ENCODE data around the gene THRB.
A peak's percentile ranks its signal among the peaks of the same experiment; 100 is the strongest.

Gene THRB

DNA sequence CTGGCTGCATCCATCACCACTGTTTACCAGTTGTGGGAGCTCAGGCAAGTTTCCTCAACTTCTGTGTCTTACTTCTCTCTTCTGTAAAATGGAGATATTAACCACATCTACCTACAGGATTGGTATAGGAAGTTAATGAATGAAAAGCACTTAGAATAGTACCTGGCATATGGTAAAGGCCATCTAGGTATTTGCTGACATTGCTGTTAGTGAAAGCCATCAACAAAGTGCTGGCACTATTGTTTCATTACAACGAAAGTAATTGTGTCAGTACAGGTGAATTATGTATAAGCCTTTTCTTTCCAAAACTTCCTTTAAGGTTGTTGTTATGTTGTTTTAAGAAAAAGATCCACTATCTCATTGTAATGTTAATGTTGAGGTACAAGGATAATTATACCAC, 352.5 kb downstream of the THRB start:
- DNase-seq (ENCODE audit: low spot score) = no peak

DNA sequence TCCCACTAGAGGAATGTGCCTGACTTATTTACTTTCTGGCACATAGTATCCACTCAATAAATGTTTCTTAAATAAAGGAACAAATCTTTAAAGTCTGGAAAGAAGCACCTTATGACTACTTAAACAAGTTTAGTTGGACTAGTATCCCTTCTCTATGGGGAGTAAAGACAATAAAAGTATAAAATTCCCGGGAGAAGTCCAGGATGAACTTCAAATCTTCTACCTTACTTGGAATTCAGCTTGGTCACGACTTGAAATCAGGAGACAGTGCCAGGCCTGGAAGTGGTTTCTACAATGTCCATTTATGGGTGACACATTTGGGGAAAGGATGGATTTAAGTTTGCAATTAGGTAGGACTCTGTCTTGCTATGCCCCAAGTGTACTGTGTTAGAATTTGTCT, 353.1 kb downstream of the THRB start:
- DNase-seq (ENCODE audit: low spot score) = no peak

DNA sequence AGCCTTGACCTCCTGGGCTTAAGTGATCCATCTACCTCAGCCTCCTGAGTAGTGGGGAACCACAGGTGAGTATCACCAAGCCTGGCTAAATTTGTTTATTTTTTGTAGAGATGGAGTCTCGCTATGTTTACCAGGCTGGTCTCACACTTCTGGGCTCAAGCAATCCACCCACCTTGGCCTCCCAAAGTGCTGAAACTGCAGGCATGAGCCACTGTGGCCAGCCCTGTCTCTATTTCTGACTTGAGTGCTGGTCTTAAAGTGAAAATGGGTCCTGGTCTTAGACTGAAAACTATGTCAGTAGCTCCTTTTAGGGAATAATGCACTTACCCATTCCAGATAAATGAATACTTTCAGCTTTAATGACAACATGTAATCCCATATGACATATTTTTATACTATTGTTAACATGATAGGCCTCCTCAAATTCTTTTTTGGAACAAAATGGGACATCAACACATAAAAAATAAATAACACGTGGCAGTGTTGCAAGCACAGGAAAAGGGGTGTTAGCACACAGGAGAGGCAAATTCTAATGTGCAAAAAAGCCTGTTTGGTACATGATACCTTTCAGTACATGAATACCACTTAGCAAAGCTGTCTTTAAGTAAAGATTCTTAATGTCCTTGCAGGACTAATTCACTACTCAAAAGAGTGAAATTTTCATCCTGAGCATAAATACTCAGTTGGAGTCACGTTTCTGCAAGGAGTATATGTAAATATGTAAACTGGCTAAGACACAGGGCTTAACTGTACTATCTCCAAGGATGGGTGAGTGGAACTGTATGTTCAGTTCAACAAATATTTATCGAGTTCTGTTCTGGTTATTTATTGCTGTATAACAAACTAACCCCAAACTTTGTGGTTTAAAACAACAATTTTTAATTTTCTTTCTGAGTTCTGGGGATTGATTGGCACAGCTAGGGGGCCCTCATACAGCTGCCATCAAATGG, 354.9 kb downstream of the THRB start:
- DNase-seq (ENCODE audit: low spot score) = no peak

DNA sequence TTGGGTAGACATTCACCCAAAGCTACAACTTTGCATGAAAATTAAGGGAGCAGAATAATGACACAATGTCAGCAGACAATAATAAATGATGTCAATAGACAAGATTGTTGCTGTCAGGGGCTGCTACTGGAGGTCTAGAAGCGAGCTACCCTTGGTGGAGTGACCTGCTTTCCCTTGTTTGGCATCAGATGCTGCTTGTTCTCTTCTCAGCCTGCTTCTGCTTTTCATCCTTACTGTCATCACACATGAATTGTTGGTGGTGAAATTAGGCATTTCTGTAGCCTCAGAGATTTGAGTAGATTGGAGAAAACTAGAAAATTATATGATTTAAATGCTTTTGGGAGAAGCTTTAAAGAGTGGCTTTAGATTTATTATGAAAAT, 355.8 kb downstream of the THRB start:
- DNase-seq (ENCODE audit: low spot score) = no peak

DNA sequence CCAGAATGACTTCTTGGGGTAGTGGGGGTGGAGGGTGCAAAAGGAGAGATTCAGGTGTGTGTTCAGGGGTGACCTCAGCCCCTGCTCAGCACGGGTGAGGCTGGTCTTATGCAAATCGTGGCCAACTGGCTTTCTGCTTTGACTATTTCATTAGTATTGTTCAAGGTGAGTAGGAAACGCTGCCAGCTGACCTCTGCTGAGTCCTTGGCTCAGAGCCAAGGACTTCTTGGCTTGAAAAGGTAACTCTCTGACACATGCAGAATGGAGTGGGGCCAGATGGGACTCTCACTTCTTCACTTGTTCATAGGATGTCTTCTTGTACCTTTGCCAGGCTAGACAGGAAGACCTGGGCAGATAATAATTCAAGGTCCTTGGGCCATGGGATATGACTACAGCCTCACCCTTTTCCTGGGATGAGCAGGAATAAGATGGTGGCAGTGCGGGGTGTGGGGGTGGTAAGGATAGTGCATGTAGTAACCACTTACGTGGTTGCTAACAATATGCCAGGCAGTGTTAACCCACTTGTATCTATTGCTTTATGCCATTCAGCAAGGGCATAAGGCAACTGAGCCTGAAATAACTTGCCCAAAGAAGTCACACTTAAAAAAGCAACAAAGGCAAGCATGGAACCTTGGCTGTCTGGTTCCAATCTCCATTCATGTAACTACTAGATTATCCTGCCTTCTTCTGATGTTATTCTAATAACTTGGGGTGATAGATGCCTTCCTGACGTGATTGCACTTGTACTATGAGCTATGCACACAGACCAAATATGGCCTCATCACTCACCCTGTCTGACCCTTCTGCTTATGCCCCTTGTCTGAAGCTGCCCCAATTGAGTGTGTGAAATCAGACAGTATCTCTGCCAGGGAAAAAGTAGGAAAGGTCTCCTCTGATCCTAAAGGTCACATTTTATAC, 356.4 kb downstream of the THRB start:
- no peak for DNase-seq (ENCODE audit: low spot score)

DNA sequence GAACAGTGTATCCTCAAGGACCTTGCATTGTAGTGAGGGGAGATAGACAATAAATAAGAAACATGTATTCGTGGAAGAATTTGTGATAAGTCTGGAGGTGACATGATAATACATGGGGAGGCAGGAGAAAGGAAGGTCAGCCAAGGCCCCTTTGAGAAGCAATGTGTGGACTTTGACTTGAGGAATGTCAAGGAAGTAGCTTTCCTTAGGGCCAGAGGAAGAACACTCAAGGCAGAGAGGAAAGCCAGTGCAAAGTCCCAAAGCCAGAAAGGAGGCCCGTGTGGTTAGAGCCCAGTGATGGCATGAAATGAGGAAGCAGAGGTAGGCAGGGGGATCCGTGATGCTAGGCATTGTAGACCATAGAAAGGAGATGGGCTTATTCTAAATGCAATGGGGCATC, 357.3 kb downstream of the THRB start:
- no peak for DNase-seq (ENCODE audit: low spot score)

DNA sequence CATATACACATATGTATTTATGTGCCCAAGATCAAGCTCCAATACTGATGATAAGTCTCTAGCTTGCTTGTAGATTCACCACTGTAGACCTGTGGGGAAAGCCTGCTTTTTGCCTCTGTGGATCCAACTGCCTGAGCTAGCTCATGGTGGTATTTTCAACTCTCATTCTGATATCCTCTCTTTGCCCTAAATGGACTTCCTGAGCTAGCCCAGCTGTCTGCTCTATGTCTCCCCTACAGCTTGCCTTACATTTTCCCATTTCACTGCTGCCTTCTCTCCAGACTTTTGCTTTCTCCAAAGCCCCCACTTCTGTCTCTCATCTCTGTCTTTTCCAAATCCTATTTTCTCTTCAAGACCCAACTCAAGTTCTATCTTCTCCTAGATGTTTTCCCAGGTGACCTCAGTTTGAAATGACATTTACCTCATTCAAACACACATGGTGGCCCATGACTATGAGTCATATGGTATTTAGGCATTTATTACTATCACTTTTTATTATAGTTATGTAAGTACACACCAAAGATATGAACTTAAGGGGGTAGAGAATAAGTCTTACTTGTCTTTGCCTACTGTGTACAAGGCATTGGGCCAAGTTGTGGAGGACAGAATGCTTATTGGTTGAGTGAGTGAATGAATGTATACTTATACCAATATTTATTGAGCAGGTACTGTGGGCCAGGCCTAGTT, 357.9 kb downstream of the THRB start:
- DNase-seq (ENCODE audit: low spot score) = no peak

DNA sequence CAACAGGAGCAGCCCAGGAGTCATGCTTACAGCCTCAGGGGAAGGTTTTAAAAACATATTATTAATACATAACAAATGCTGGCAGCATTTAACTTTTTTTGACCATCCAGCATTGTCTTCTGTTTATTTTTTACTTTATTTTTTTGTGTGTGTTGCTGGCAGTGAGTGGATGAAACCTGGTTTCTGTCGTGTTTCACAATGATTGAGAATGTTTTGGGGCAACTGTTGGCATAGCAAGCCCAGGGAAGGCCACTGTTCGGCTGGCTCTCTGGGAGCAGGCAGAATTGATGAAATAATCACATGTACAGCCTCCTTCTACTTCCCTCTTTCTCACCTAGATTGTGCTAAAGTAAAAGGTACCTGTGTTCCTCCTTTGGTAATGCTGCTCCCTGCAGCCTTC, 359.4 kb downstream of the THRB start:
- peak; percentile 46 for DNase-seq (ENCODE audit: low spot score)

DNA sequence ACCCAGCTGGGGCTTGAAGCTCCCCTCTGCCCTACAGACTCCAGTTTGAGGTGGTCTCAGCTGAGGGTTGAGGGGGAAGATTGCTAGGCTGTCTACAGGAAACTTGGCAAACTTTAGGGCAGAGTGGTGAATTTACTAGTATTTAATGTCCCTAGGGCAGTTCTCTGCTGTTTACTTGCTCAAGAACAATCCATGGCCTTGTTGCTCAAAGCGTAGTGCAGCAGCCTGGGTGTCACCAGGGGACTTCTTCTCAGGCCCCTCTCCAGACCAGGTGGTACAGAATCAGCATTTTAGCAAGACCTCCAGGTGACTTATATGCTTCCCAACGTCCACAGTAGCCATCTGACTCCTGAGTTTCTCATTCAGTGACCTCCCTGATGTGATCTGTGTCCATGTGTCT, 360.7 kb downstream of the THRB start:
- DNase-seq (ENCODE audit: low spot score) = no peak

DNA sequence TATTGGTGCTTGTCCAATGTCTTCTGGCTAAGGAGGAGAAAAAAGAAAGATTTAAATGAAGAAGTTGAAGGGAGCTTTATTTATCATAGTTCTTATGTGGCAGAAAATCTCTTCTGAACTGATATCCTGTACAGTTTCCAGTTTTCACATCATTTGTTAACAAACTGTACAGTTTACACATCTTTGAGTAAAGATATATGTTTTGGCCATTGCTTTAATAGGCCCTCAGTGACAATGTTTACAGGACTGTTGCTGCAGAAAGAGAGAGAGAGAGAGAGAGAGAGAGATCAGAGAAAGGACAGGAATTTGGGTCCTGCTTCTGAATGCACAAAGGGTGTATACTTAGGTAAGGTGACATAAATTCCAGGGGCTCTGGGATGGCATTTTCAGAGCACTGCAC, 361.2 kb downstream of the THRB start:
- DNase-seq (ENCODE audit: low spot score) = no peak

DNA sequence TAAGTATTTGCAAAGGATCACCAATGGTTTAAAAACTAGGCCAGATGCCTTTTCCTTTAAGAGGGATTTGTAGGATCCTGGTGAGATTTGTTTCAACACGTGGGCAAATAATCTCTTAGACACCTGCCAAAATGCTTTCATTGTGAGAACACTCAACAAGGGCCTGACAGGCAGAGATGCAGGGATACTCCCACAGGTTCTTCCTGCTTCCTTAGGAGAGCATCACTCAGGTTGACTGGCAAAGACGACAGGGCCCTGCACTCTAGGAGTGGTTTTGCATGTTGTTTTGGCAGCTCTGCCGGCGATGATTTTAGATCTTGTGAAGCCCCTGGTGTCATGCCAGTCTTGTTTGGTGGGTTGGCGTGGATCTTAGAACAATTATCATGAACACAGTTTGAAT, 365.1 kb downstream of the THRB start:
- no peak for DNase-seq (ENCODE audit: low spot score)

DNA sequence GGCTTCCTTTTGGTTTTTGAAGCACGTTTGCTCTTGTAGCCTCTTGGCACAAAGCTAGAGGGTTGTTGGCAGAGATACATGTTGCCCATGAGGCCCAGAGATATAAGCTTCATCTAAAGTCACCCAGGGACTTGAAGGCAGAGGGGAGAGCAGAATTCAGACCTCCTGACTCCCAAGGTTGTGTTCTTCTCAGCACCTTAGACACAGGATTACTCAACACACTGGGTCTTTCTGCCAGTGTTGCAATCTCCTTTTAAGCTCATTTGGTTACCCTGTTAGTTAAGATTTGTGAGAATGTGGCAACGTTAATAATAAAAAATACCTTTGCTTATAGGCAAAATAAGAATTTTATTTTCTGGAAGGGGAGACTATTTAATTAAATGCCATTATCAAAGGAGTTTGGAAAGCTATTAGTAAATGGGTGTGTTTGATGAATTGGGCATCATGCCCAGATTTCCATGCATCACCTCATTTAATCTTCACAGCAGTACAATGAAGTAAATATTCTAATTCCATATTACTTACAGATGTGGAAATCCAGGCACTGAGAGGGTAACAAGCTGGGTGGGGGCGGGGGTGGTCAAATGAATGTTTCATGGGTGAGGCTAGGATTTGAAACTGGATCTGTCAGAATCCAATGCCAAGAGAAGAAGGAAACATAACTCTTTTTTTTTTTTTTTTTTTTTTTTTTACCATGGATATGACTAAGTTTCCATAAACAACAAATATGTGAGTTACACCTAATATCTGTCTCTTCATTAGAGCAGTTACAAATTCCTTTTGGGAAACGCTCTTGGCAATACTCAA, 366.2 kb downstream of the THRB start:
- peak; percentile 68 for DNase-seq (ENCODE audit: low spot score)

DNA sequence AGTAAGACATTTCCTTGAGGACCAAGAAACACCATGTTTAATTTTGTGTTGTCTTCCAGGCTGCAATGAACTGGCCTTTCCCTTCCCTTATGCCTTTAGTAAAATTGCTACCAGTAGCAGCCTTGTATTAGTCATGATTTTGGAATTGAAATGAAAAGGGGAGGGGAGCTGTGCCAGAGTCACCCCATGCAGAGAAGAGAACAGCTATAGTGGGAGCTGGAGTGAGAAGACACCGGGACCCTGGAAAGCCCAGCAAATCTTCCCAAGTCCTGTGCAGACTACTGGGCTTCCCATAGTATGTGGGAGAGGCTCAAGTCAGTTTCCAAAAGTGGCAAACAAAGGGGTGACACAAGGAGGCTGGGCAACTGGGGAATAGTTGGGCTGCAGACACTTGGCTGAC, 371.1 kb downstream of the THRB start:
- DNase-seq (ENCODE audit: low spot score) = peak; percentile 52

DNA sequence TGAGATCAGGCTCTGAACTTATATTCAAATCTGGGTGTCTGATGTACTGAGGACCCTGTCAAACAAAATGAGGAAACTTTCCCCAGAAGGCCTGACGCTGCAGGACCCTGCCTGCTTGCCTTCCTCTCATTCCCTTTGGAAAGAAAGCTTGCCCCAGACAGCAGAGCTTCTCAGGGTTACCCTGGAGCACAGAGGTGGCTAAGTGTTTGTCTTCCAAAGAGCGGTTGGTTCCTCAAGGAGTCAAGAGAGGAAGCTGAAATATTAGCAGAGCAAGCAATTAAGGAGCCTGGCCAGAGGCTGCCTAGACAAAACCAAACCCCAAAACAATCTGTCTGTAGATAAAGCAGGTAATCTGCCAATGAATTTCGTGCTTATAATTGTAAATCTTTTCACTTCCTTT, 374.2 kb downstream of the THRB start:
- DNase-seq (ENCODE audit: low spot score) = no peak

DNA sequence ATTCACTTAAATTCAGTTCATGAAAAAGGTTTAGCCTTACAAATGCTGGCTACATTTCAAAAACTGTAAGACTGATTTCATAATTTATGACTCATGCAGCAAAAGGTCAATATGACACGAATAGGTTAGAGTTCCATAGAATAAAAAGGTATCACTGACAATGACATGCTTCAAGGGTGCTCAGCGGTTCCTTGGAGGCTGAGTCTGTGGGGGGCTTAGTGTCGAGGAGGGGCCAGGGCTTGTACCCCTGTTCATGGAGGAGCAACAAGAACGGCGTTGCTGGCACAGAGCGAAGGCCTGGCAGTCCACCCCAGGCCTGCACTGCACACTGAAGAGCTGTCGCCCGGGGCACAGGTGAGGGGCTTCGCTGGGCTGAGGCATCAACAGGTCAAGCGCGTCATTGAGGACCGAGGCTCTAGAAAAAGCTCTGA, 375.3 kb downstream of the THRB start:
- peak; percentile 27 for DNase-seq (ENCODE audit: low spot score)

DNA sequence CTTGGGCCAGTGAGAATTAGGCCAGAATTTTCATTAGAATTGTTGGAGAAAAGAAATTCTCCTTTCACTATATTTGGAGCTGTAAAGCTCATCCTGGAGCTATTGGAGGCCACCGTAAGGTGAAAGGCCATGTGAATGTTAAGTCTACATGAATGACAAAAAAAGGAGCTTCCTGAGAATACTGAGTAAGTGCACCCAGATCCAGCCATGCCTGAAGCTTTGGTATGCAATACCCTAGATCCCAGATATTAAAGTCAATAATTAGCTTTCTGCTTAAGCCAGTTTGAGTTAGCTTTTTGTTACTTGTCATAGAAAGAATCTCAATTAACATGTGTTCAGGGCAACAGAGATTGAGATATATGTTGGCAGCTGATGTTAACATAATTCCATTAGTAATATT, 377.1 kb downstream of the THRB start:
- no peak for DNase-seq (ENCODE audit: low spot score)

DNA sequence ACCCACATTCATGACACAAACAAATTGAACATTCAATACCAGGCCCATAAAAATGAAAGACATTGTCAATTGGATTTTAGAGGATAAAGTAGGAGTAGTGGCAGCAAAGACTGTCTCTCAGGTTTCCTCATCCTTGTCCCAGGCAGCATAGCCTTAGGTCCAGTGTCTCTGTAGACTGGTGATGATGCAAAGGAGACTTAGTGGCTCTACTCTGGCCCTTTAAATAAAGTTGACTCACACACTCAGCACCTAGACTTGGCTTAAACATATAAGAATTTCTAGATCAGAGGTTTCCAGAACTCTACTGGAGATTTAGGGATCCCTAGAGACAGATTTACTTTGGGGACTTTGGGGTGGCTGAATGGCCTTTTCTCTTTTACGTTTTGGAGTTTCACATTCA, 382.9 kb downstream of the THRB start:
- DNase-seq (ENCODE audit: low spot score) = no peak

DNA sequence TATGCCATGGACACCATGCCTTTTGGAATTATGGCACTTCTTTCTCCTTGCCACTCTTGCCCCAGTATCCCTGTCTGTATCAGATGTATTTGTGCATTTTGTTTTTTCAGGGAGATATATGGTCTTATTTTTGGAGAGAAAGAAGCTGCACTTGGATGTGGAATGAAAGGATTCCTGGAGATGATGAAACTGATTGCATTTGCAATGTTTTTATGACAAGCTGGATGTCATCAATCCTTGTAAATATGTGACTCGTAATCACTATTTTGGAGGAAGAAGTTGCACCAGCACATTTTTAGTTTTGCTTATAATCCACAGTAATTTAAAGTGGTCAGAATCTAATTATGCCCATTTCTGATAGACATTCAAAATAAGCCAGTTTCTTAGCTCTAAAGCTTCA, 384.6 kb downstream of the THRB start:
- DNase-seq (ENCODE audit: low spot score) = peak; percentile 38

DNA sequence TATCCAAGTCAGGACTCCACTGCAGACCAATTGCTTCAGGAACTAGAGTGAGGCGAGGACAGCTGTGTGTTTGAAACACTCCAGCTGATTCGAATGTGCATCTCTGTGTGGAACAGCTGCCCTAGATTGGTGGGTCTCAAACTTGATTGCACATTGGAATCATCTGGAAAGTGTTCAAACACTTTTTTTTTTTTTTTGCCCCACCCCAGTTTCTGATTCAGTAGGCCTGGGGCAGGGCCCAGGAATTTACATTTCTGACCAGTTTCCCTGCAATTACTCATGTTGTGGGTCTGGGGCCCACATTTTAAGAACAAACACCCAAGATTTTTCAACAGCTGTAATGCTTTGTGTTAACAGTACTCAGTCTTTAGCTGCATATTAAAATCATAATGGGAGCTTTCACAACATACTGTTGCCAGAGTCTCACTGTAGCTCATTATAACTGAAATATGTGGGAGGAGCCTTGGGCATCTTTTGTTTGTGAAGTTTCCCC, 392.9 kb downstream of the THRB start:
- DNase-seq (ENCODE audit: low spot score) = peak; percentile 48

DNA sequence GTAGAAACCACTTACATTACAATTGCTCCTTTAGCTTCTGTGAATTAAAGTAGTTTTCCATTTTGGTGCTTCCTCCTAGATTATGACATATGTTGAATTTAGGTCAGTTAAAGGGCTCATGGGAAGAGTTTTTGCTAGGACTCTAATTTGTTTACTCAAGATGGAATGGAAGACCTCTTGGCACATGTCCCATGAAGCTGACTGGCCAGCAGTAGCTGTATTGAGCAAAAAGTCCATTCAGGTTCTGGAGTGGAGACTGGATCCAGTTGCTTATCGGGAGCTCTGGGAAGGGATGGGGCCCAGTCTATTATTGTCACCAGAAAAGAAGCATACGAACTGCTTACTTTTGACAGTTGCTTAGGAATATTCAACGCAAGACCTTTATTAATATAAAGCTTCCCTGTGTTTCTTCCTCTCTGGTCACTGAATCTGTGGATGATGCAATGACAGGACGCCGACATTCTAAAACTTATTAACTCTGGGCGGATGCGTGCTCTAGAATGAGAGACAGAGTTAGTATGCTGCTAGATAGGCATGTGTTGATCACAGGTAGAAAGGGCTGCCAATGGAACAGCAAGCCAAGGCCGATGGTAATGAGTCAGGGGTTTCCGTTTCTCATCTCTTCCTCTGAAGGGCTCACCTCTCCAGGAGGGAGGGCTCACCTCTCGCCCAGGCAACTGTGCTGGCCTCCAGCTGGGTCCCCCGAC, 393.8 kb downstream of the THRB start:
- DNase-seq (ENCODE audit: low spot score) = no peak

All from AG20443 (cell line).